OCI-LY7 (cell line): ENCODE measurements around the gene DAW1. TPM values are rescaled to one million over a fixed set of nuclear protein-coding genes. Genes with fewer than 3 reads are reported as not detected.

Source experiments
- BruUV-seq: library from RNA; stranded (reverse); fragments of 400-500 nt; replicated peaks from 2 replicates; lab custom pipeline; 2021; lab: Mats Ljungman, UMichigan
- CTCF ChIA-PET: fragments of 300-600 bp; sonication (Branson Sonifier 250); formaldehyde crosslinking; loops from one replicate; lab custom pipeline; 2022; ENCODE audit warnings: antibody characterized with exemption; ENCODE audit not compliant: unreplicated experiment; lab: Charles Lee
- POLR2A ChIA-PET: fragments of 300-600 bp; sonication (Branson Sonifier 250); formaldehyde crosslinking; loops from one replicate; lab custom pipeline; 2022; ENCODE audit warnings: antibody characterized with exemption; lab: Charles Lee
- DNase-seq: peaks from one replicate; pipeline ENCODE4 v3.0.0-alpha.2; 2015; ENCODE audit warnings: low spot score
- H2AFZ ChIP-seq: fragments of 200-600 bp; sonication (generic), shearing (Covaris generic); 2 replicates; pipeline ENCODE4 v1.6.1; 2014; ENCODE audit warnings: mild to moderate bottlenecking, antibody characterized with exemption, low read length, moderate library complexity
- H3K27ac ChIP-seq: fragments of 200-600 bp; sonication (generic); 2 replicates; pipeline ENCODE4 v1.5.1; 2014; ENCODE audit warnings: mixed run types, low read depth, mild to moderate bottlenecking, moderate library complexity, low read length, inconsistent platforms; ENCODE audit not compliant: poor library complexity, severe bottlenecking
- H3K36me3 ChIP-seq: fragments of 200-600 bp; sonication (generic); 2 replicates; pipeline ENCODE4 v1.6.1; 2014; ENCODE audit warnings: mild to moderate bottlenecking, antibody characterized with exemption, low read length, moderate library complexity, mixed read lengths; ENCODE audit not compliant: insufficient read depth
- H3K4me1 ChIP-seq: fragments of 200-600 bp; sonication (generic); 2 replicates; pipeline ENCODE4 v1.5.1; 2014; ENCODE audit warnings: mild to moderate bottlenecking, low read length; ENCODE audit not compliant: insufficient read depth, poor library complexity, severe bottlenecking
- H3K4me2 ChIP-seq: fragments of 200-600 bp; sonication (generic); 2 replicates; pipeline ENCODE4 v1.6.1; 2014; ENCODE audit warnings: mild to moderate bottlenecking, low read length
- H3K4me3 ChIP-seq: fragments of 200-600 bp; sonication (generic); 2 replicates; pipeline ENCODE4 v1.5.1; 2014; ENCODE audit warnings: mild to moderate bottlenecking, low read depth, low read length; ENCODE audit not compliant: poor library complexity, severe bottlenecking
- H3K79me2 ChIP-seq: fragments of 200-600 bp; sonication (generic); 2 replicates; pipeline ENCODE4 v1.6.1; 2016; ENCODE audit warnings: low read depth, mild to moderate bottlenecking, low read length, moderate library complexity, mixed read lengths; ENCODE audit not compliant: insufficient read depth
- H3K9me2 ChIP-seq: fragments of 200-600 bp; sonication (generic); 2 replicates; pipeline ENCODE4 v1.6.1; 2016; ENCODE audit warnings: mild to moderate bottlenecking, low read length, mixed read lengths; ENCODE audit not compliant: insufficient read depth
- H3K9me3 ChIP-seq: fragments of 200-600 bp; sonication (generic); 2 replicates; pipeline ENCODE4 v1.6.1; 2014; ENCODE audit warnings: mild to moderate bottlenecking, mixed run types, low read length, mixed read lengths
- H4K20me1 ChIP-seq: fragments of 200-600 bp; sonication (generic); 2 replicates; pipeline ENCODE4 v1.6.1; 2014; ENCODE audit warnings: mild to moderate bottlenecking, antibody characterized with exemption, low read length, moderate library complexity, mixed read lengths; ENCODE audit not compliant: insufficient read depth
- EZH2phosphoT487 ChIP-seq: fragments of 200-600 bp; sonication (generic); IDR thresholded peaks from 2 replicates; pipeline ENCODE4 v1.6.1; 2018; ENCODE audit warnings: low read depth, borderline replicate concordance, mild to moderate bottlenecking, mixed run types, antibody characterized with exemption, low read length, moderate library complexity, mixed read lengths
- intact Hi-C: fragments of 100-400 bp; cut with micrococcal nuclease; formaldehyde crosslinking; loops from one replicate; pipeline ENCODE4 v1.10.0; 2022; ENCODE audit not compliant: unreplicated experiment
- total RNA-seq, 2 experiments: library from RNA; depleted of rRNA in 1 of 2; stranded (reverse); fragments of >200 nt in 1 of 2; shearing (Covaris generic) in 1 of 2; gene quantifications; 2 replicates each; pipeline ENCODE4 v1.2.3, GENCODE V29; 2014 to 2022
- TF ChIP-seq, protein P1 (sequence below): fragments of 200-600 bp; sonication (generic); conservative IDR thresholded peaks from 2 replicates; pipeline ENCODE4 v1.5.1; 2014; ENCODE audit warnings: mild to moderate bottlenecking, antibody characterized with exemption, low read length, moderate library complexity, mixed read lengths

DAW1 gene
- total RNA-seq, 2 experiments from 2014 or later, result not detected

DNA sequence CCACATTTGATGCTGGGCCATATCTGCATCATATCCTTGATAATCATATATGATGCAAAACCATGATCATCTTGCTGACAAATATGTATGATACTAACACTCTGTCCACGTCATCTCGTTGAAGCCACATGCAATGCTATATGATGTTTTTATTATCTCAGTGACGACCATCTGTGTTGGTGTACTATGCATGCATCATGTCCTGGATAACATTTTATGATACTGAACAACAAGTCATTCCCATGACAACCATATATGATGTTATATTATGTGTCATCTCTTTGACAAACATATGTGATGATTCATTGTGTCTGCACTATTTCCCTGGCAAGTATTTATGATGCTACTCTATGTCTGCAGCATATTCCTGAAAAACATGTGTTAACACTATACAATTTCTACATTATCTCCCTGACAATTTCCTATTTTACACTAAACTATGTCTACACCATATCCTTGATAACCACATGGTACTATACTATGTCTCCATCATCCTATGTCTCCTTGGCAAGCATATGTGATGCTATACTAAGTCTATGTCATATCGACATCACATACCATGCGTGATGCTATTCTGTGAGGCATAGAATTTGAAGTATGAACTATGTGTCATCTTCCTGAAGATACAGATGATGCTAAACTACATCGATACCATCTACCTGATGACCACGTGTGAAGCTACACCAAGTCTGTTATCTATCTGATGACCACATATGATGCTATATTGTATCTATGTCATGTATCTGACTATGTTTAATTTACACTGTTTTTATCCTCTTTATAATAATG, 37.0 kb downstream of the DAW1 start:
- no peak overlapping the region for H3K4me3 ChIP-seq
- ChIA-PET CTCF (no interaction called here), POLR2A (no interaction called here)
- no peaks in the 10 kb centered on the region for H3K36me3 ChIP-seq
- BruUV-seq, result no TSS peak
- no peak overlapping the region for H2AFZ ChIP-seq
- H3K79me2 ChIP-seq, result no peaks in the 10 kb centered on the region
- no peaks in the 10 kb centered on the region for H3K4me1 ChIP-seq
- no peak overlapping the region for H3K27ac ChIP-seq
- DNase-seq, result no peak
- H3K9me3 ChIP-seq, result no peaks in the 10 kb centered on the region
- TF ChIP-seq, protein P1, sequence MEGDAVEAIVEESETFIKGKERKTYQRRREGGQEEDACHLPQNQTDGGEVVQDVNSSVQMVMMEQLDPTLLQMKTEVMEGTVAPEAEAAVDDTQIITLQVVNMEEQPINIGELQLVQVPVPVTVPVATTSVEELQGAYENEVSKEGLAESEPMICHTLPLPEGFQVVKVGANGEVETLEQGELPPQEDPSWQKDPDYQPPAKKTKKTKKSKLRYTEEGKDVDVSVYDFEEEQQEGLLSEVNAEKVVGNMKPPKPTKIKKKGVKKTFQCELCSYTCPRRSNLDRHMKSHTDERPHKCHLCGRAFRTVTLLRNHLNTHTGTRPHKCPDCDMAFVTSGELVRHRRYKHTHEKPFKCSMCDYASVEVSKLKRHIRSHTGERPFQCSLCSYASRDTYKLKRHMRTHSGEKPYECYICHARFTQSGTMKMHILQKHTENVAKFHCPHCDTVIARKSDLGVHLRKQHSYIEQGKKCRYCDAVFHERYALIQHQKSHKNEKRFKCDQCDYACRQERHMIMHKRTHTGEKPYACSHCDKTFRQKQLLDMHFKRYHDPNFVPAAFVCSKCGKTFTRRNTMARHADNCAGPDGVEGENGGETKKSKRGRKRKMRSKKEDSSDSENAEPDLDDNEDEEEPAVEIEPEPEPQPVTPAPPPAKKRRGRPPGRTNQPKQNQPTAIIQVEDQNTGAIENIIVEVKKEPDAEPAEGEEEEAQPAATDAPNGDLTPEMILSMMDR, result no peak
- no peak for TF ChIP-seq EZH2phosphoT487
- H4K20me1 ChIP-seq, result no peaks in the 10 kb centered on the region
- no peaks in the 10 kb centered on the region for H3K9me2 ChIP-seq
- H3K4me2 ChIP-seq, result no peak overlapping the region
- intact Hi-C loops, result no loop called here

DNA sequence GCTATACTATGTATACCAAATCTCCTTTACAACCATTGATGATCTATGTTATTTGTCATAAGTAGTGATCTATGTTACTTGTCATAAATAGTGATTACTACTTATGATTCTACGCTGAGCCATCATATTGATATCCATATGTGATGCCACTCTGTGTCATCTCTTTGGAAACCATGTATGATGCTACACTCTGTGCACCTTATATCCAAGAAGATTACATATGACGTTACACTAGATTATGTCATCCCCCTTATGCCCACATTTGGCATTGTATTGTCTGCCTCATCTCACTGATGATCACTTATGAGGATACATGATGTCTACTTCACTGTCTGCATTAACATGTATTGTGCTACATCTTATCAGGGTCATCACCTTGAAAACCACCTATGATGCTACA, 42.9 kb downstream of the DAW1 start:
- no peak overlapping the region for H2AFZ ChIP-seq

More for the DNA sequence above, 42.9 kb downstream of the DAW1 start:
- intact Hi-C loops, result no loop called here
- Histone ChIP-seq H3K9me3 (no peaks in the 10 kb centered on the region), H3K27ac (no peak overlapping the region), H3K4me1 (no peaks in the 10 kb centered on the region), H3K79me2 (no peaks in the 10 kb centered on the region), H3K4me2 (no peak overlapping the region), H3K36me3 (no peaks in the 10 kb centered on the region), H3K9me2 (no peaks in the 10 kb centered on the region), H3K4me3 (no peak overlapping the region), H4K20me1 (no peaks in the 10 kb centered on the region)
- CTCF ChIA-PET, result no interaction called here
- BruUV-seq, result no TSS peak
- no peak for DNase-seq
- TF ChIP-seq EZH2phosphoT487, result no peak
- TF ChIP-seq, protein P1, result no peak
- POLR2A ChIA-PET, result no interaction called here
